PC-9 (cell line): ENCODE data around the gene TMEM200B.

ENCODE experiments used
- CTCF ChIP-seq: fragments of 200-600 bp; sonication (generic); conservative IDR thresholded peaks from 2 replicates; pipeline ENCODE4 v1.6.1; 2017; ENCODE audit warnings: mixed run types, antibody characterized with exemption, mild to moderate bottlenecking, moderate library complexity
- EZH2 ChIP-seq: fragments of 200-600 bp; sonication (generic); IDR thresholded peaks from 2 replicates; pipeline ENCODE4 v1.8.0; 2017; ENCODE audit warnings: antibody characterized with exemption, low read depth

DNA sequence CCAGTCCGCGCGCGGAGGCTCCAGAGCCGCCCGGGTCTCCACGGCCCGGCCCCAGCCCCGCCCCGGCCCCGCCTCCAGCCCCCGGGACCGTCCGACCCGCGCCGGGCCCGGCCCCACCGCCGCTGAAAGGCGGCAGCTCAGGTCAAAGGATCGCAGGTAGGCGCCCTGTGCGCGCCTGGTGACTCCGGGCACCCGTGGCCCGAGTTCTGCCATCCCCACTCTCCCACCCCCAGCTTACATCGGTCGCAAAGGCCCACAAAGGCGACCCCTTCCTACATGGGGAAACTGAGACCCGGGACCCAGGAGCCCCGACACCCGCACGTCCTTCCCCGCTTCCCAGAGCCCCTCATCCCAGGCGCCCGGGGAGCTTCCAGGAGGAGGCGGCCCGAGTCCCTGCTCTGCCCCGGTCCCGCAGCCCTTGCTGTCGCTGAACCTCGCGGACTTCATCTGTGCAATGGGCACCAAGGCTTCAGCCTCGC lies at the start of gene TMEM200B:
- TF ChIP-seq CTCF (no peak), EZH2 (no peak)
